Activated naive CD8-positive, alpha-beta T cell treated with anti-CD3 and anti-CD28 coated beads, Interleukin-2, amount 10 ng/mL, durations not matched to agents 7 days and 5 days (primary cell): Measurements from ENCODE around the gene MYH1. TPM values are rescaled to one million over a fixed set of nuclear protein-coding genes. Genes with fewer than 3 reads are reported as not detected.

Experiments used
- ATAC-seq: fragments of 150-1000 bp; cut with Tn5 transposase; one replicate; pipeline ENCODE4 v1.10.0; 2021; ENCODE audit warnings: low read depth, moderate library complexity
- POLR2A ChIA-PET: fragments of 350-600 bp; sonication (Branson Sonifier 250); formaldehyde crosslinking; loops from one replicate; lab custom pipeline; 2021; ENCODE audit warnings: antibody characterized with exemption; lab: Charles Lee
- DNase-seq: peaks from one replicate; pipeline ENCODE4 v3.0.0; 2021
- H3K27ac Mint-ChIP-seq: one replicate; pipeline ENCODE4 v1.8.0; 2022; ENCODE audit warnings: mild to moderate bottlenecking, mixed read lengths
- H3K27me3 Mint-ChIP-seq: one replicate; pipeline ENCODE4 v1.8.0; 2022; ENCODE audit warnings: mild to moderate bottlenecking, moderate library complexity, mixed read lengths
- H3K36me3 Mint-ChIP-seq: one replicate; pipeline ENCODE4 v1.8.0; 2021; ENCODE audit warnings: mild to moderate bottlenecking, mixed read lengths
- H3K4me1 Mint-ChIP-seq: one replicate; pipeline ENCODE4 v1.8.0; 2021; ENCODE audit warnings: mixed read lengths
- H3K4me3 Mint-ChIP-seq: one replicate; pipeline ENCODE4 v1.8.0; 2022; ENCODE audit warnings: mild to moderate bottlenecking, moderate library complexity, mixed read lengths
- H3K9me3 Mint-ChIP-seq: one replicate; pipeline ENCODE4 v1.8.0; 2021; ENCODE audit warnings: mixed read lengths
- total RNA-seq, 2 experiments: library from RNA; stranded (reverse); gene quantifications; one replicate each; pipeline ENCODE4 v1.2.3, GENCODE V29; 2021

The MYH1 gene
- total RNA-seq, 2 experiments from 2014 or later, result not detected

- Mint-ChIP-seq H3K4me1 (no peaks in the 10 kb centered on the region), H3K36me3 (no peaks in the 10 kb centered on the region), H3K9me3 (peaks cover 2% of the 10 kb centered on the region), H3K4me3 (no peak overlapping the region), H3K27ac (no peak overlapping the region), H3K27me3 (no peaks in the 10 kb centered on the region)
- ATAC-seq, result no peak
- no peak for DNase-seq
- POLR2A ChIA-PET, result no interaction called here
Observed at GRCh38 chr17:10460062-10460461, 58.3 kb downstream of the MYH1 start.

GRCh38 chr17:10458701-10459100 is 59.6 kb downstream of the MYH1 start:
- no peak for ATAC-seq
- no peaks in the 10 kb centered on the region for H3K36me3 Mint-ChIP-seq
- POLR2A ChIA-PET, result no interaction called here
- H3K9me3 Mint-ChIP-seq, result no peaks in the 10 kb centered on the region
- no peak overlapping the region for H3K27ac Mint-ChIP-seq
- H3K4me1 Mint-ChIP-seq, result no peaks in the 10 kb centered on the region
- H3K4me3 Mint-ChIP-seq, result no peak overlapping the region
- no peaks in the 10 kb centered on the region for H3K27me3 Mint-ChIP-seq
- no peak for DNase-seq

- Mint-ChIP-seq H3K4me1 (no peaks in the 10 kb centered on the region), H3K9me3 (no peaks in the 10 kb centered on the region)
Observed at GRCh38 chr17:10457952-10458351, 60.4 kb downstream of the MYH1 start.

GRCh38 chr17:10447026-10447931 is 71.1 kb downstream of the MYH1 start:
- ATAC-seq (no peak), DNase-seq (no peak)
- POLR2A ChIA-PET, result no interaction called here
- no peaks in the 10 kb centered on the region for H3K36me3 Mint-ChIP-seq
- no peak overlapping the region for H3K4me3 Mint-ChIP-seq
- no peaks in the 10 kb centered on the region for H3K9me3 Mint-ChIP-seq
- peaks cover 6% of the 10 kb centered on the region for H3K27me3 Mint-ChIP-seq
- no peaks in the 10 kb centered on the region for H3K4me1 Mint-ChIP-seq
- H3K27ac Mint-ChIP-seq, result no peak overlapping the region

More at GRCh38 chr17:10457952-10458351, 60.4 kb downstream of the MYH1 start:
- Mint-ChIP-seq H3K4me3 (no peak overlapping the region), H3K27ac (no peak overlapping the region), H3K36me3 (no peaks in the 10 kb centered on the region), H3K27me3 (no peaks in the 10 kb centered on the region)
- no peak for DNase-seq
- POLR2A ChIA-PET, result no interaction called here
- ATAC-seq, result no peak

Other genes with a start within 250 kb of the MYH1 start
- not detected for gene MYH13, start 145.5 kb downstream of the MYH1 start, total RNA-seq
- gene MYH8, start 96.6 kb downstream of the MYH1 start, total RNA-seq, result not detected
- not detected for gene MYH4, start 49.0 kb downstream of the MYH1 start, total RNA-seq
- not detected for gene MYH2, start 31.1 kb upstream of the MYH1 start, total RNA-seq
- gene MYH3, start 138.8 kb upstream of the MYH1 start, total RNA-seq, result 1 to 10 TPM; 3.6 to 6.0 TPM
- 10 to 100 TPM; 25.3 to 26.2 TPM for gene SCO1, start 179.0 kb upstream of the MYH1 start, total RNA-seq
- 10 to 100 TPM; 19.3 to 23.9 TPM for gene ADPRM, start 179.1 kb upstream of the MYH1 start, total RNA-seq
- 1 to 10 TPM in 1 of 2 experiments, under 1 TPM in 1; 0.86 to 1.7 TPM for gene TMEM220, start 211.5 kb upstream of the MYH1 start, total RNA-seq